Stimulated activated CD4-positive, alpha-beta T cell treated with anti-CD3 and anti-CD28 coated beads, TNF-alpha, amount 100 ng/mL, for 4 hours (primary cell): ENCODE measurements around the gene SNX10.
"Not testable (repeated sequence)": the region's sequence is repeated elsewhere in the genome, so short reads cannot be mapped to it uniquely, and the experiment has no call there.

Source experiments
- DNase-seq, 3 experiments: peaks; one replicate each; pipeline ENCODE4 v3.0.0-alpha.2; 2020; ENCODE audit warnings: low read depth in 3 of 3

The SNX10 gene, protein sequence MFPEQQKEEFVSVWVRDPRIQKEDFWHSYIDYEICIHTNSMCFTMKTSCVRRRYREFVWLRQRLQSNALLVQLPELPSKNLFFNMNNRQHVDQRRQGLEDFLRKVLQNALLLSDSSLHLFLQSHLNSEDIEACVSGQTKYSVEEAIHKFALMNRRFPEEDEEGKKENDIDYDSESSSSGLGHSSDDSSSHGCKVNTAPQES

DNA sequence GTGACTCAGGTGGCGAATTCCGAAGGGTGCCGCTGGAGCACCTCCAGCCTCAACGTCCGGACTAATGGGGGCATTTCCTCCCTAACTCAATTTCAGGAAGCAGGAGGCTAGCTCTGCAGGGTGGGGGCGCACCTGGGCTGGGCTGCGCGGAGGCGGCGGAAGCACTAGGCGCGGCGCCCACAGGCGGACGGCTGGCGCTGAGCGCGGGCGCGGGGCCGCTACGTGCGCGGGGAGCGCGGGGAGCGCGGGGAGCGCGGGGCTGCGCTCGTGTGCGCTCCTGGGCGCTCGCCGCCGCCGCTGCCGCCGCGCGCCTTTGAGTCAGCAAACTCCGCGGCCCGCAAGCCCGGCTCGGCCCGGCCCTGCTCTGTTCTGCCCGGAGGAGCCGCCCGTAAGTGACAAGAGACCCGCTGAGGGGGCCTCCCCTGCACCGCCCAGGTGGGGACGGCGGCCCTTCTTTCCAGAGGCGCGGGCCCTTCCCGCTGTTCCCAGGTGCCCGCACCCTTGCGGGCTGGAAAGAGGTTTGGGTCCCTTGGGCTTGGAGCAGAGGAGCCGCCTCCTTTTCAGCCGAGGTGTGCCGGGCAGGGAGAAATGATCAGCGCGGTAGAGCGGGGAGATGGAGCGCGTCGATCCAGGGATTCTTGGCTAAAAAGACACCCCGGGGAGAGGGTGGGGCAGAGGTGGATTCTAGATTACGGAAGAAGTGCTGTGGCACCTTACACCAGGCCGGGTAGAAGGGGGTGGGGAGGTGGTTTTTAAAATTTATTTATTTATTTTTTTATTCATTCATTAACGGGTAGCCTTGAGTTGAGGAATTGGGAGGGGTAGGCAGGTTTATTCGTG, at the start of gene SNX10:
TSS of gene SNX10 (plus strand) at position 164 of the 840 bp plus-strand sequence. CDS start 54,581 bp downstream, outside the sequence.
- DNase-seq: peak; percentile 44 to 54 (median 48)

DNA sequence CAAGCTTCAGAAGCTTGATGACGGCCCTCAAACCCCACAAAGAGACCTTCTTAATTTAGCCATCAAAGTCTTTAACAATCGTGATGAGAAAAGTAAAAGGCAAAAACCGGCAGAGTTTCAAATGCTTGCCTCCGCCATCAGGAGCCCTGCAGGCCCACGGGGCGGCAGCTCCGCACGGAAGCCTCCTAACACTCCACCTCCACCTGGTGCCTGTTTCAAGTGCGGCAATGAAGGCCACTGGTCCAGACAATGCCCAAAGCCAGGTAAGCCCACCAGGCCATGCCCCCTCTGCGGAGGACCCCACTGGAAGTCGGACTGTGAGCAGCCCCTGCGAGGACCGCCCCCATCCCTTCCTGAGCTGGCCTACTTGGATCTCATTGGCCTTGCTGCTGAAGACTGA, 46.5 kb upstream of the SNX10 start:
- no peak for DNase-seq

DNA sequence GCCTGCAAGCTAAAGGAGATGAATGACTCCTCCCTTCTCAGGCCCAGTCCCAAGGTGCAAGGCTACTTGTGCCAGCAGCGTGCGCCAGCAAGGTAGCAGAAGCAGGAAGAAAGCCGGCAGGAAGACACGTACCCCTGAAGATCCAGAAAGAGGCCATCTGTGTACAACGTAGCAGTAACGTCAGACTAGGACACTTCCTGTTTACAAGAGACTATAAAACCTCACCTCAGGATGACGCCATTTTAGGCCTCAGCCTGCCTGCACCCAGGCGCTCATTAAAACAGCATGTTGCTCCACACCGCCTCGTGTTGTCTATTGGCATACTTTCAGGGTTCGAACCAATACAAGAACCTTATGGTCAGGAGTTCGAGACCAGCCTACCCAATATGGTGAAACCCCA, 41.4 kb upstream of the SNX10 start:
- no peak for DNase-seq

DNA sequence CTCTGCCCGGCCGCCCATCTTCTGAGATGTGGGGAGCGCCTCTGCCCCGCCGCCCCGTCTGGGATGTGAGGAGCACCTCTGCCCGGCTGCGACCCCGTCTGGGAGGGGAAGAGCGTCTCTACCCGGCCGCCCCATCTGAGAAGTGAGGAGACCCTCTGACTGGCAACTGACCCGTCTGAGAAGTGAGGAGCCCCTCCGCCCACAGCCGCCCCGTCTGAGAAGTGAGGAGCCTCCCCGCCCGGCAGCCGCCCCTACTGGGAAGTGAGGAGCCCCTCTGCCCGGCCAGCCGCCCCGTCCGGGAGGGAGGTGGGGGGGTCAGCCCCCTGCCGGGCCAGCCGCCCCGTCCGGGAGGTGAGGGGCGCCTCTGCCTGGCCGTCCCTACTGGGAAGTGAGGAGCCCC, 29.8 kb upstream of the SNX10 start:
- DNase-seq: not testable (repeated sequence)

DNA sequence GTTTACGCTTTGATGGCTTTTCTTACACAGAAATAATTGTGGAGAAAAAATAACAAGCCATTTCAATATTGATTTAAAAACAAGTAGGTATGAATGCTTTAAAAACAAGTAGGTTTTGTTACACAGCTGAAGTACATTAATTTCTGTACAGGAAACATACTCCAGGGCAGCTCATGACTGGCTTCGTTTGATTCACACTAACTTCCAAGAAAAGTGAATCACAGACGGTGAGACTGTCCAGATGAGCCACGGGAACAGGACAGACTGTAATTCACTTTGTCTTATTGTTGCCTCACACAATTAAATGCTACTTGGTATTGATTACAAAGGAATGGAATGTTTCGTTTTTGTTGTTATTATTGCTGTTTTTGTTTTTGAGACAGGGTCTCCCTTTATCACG, 26.6 kb upstream of the SNX10 start:
- no peak for DNase-seq

DNA sequence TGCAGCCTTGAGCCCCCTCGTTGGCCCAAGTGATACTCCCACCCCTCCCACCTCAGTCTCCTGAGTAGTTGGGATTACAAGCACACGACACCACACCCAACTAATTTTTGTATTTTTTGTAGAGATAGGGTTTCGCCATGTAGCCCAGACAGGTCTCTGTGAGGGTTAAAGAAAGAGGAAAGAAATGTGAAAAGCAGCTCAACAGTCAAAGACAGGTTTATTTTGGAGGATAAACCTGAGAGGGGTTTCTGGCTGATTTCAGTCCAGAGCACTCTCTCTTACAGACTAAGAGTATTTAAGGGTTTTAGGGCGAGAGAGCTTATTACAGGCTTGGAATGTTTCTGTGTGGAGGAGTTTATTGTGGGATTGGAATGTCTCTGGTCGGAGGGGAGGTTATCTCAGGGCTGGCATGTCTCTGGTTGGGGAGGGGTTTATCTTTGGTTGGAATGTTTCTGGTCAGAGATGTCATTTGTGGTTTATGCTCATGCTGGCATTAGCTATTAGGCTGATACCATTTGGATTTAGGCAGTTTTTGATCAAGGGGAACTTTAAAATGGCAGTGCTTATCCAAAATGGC, 26.1 kb upstream of the SNX10 start:
- DNase-seq: no peak

DNA sequence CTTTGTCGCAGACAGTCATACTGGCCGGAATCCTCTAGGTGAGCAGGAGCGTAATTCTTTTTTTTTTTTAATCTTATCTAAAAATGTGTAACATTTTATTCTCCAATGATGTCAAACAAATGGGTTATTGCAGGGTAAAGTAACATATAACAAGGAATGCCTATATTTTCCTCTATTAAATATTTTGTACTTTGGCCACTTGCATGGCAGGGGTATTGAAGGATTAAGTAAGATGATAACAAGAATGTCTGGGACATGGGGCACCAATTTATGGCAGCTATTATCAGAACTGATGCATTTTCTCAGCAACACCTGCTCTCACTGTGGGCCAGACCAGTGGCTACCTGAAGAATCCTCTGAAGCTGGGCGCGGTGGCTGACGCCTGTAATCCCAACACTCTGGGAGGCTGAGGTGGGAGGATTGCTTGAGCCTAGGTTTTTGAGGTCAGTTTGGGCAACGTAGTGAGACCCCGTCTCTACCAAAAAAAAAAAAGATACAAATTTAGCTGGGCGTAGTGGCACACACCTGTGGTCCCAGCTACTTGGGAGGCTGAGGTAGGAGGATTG, 24.0 kb upstream of the SNX10 start:
- no peak for DNase-seq

DNA sequence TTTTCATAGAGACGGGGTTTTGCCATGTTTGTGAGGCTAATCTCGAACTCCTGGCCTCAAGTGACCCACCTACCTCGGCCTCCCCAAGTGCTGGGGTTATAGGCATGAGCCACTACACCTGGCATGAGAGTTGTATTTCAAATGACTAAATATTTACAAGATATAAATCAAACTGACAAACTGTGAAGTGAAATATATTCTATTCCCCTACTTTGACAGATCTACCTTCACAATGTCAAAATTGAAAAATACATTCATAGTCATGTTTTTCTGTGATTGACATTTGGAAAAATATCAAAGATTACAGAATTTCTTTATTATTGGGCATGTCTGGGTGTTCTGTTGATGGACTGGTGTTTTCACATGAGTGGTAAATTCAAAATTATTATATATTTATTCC, 16.4 kb upstream of the SNX10 start:
- DNase-seq: no peak

DNA sequence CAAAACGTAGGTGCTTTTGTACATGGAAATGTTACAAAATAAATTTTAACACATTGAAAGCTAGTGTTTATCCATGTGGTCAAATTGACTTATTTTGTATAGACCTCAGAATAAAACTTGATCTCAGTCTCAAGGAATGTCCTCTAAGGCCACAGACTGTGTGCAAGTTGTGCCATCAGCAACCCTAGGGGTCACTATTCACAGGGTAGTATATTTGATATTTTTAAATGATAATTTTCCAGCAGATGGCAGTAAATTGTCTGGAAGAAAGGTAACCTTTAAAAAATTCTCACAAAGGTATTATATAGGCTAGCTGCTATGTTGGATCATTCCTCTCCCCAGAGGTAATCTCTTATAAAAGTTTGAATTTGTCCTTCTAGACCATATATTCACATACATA, 12.9 kb upstream of the SNX10 start:
- DNase-seq: no peak

DNA sequence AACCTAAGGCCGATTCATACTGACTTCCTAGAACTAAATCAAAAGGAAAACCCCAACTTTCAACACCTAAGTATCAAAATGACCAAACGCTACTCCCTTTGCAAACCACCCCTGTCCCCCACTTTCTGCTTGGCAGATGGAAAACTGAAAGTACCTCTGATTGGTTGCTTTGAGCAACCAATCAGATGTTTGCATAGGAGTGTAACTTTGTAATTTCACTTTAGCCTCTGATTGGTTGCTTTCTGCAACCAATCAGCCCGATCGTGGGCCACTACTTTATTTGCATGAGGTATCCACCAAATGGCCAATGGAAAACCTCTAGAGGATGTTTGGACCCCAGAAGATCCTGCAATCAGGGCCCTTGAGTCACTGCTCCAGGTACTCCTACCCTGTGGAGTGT, 12.3 kb upstream of the SNX10 start:
- no peak for DNase-seq

DNA sequence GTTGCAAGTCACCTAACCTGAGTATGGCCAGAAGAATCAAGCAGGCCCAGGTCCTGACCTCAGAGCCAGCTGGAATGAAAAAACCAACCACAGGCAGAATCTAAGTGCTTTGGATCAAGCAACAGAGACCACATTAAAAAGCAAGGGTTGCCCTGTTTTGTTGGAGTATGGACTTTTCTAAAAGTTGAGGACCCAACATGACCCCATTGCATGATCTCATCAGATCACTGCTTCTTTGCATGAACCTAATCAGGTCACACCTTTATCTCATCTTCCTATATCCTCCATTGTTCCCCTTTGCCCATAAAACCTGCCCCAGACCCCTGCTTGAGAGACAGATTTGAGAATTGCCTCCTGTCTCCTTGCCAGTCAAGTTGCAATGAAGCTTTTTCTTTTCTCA, 11.6 kb upstream of the SNX10 start:
- DNase-seq: no peak

DNA sequence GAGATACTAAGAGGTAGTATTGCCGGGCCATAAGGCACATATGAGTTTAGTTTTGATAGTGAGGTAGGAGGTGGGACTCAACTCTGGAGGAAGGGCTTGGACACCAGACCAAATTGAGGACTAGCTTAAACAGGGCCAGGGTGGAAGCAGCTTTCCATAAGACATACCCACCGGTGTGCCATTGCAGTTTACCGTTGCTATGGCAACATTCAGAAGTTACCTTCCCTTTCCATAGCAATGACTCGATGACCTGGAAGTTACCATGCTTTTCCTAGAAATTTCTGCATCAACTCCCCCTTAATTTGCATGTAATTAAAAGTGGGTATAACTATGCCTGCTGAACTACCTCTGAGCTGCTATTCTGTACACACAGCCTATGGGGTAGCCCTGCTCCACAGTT, 10.9 kb upstream of the SNX10 start:
- no peak for DNase-seq

DNA sequence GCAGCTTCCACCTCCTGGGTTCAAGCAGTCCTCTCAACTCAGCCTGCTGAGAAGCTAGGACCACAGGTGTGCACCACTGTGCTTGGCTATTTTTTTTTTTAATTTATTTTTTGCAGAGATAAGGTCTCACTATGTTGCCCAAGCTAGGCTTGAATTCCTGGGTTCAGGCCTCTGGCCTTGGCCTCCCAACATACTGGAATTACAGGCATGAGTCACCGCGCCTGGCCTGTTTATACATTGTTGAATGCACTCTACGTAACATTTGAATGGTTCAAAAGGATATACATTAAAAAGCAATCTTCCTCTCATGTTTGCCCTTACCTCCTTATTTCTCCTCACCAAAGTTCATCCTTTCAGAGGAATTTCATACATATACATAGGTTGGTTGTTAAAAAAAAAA, 7.2 kb upstream of the SNX10 start:
- no peak for DNase-seq

DNA sequence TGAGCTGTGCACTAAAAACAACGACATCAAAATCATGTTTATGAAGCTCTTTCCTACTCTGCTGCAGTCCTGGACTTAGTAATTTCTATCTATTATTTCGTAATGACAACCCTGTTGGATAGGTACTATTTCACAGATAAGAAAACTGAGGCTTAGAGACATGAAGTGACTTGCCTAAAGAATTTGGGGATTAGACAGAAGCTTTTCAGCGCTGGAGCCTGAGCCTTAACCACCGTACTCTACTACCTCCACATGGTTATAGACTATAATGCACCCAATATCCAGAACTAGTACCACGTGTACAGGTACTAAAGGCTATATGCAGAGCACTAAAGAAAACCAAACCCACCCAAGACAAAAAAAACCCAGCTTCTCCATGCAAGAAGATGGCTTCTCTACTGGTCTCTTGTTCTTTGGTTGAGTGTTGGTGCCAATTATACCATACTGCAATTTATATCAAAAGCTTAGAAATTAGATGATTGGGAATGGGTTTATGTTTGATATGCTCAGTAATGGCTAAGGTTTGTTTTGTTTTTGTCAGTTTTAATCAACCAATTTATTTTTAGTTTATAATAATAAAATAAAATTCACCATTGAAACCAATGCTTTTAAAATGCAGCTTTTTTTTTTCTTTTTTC, 6.5 kb upstream of the SNX10 start:
- no peak for DNase-seq

DNA sequence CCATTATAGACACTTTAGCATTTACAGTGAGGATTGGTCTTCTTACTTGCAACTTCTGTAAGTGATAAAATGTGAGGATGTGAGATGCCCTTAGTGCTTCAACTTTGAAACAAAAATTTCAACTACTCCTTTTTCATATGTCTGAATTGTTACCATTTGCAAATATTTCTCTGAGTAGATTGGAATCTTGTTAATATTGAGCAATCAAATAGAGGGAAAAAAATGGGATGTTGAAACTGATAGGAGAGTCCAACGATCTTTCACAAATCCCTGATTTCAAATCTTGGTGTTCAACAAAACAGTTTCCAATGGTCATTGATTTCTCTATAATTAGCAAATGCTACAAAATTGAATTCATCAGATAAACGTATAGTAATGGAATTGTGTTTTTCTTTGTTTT, 5.5 kb upstream of the SNX10 start:
- no peak for DNase-seq

DNA sequence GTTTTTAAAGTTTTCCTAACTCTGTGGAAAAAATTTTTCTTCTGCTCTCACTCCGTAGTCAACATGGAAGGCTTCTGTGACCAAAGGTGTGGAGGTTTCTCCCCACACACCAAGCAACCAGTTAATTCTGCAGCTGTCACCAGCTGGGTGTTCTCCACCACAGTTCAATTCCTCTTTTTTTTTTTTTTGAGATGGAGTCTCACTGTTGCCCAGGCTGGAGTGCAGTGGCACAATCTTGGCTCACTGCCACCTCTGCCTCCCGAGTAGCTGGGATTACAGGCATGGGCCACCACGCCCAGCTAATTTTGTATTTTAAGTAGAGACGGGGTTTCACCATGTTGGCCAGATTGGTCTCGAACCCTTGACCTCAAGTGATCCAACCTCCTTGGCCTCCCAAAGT, 3.5 kb upstream of the SNX10 start:
- DNase-seq: not testable (repeated sequence)

DNA sequence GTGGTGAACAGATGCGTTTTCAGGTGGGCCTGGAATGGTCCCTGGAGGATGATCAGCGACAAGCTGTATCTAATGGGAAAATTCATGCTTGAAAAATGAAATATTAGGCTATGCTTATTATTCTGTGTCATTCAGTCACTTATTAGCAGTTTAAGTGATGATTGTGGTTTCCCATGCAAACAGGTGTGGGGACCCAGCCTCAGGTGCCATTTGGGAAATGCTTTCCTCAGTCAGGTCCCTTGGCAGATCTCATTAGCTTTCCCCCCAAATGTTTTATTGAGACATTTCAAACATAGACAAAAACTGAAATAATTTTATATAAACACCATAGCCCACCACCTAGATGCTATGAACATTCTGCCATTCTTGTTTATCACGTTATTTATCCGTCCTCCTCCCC, 411 bp upstream of the SNX10 start:
- no peak for DNase-seq

DNA sequence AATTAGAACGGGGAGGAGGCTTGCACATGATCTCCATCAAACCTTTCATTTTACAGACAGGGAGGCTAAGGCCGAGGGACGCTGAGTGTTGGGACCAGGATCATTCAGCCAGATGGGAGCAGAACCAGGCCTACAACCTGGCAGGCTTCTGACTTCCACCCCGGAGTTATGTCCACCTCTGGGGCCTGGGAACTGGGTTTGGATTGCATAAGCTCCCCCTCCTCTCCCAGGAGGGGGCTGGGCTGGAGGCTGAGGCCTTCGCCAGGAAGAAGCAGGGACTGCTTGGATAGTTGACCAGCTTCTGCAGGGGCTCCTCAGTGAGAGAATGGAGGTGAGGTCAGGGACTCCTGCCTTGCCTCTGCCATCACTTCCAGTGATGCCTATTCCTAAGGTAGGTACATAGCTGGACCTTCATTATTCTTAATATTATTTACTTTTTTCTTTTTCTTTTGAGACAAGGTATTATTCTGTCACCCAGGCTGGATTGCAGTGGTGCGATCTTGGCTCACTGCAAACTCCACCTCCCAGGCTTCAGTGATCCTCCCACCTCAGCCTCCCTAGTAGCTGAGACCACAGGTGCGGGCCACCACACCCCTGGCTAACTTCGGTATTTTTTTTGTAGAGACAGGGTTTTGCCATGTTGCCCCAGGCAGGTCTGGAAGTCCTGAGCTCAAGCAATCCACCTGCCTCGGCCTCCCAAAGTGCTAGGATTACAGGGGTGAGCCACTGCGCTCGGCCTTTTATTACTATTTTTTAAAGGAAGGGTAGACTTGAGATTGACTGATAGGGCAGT, 1.3 kb downstream of the SNX10 start:
- no peak for DNase-seq

DNA sequence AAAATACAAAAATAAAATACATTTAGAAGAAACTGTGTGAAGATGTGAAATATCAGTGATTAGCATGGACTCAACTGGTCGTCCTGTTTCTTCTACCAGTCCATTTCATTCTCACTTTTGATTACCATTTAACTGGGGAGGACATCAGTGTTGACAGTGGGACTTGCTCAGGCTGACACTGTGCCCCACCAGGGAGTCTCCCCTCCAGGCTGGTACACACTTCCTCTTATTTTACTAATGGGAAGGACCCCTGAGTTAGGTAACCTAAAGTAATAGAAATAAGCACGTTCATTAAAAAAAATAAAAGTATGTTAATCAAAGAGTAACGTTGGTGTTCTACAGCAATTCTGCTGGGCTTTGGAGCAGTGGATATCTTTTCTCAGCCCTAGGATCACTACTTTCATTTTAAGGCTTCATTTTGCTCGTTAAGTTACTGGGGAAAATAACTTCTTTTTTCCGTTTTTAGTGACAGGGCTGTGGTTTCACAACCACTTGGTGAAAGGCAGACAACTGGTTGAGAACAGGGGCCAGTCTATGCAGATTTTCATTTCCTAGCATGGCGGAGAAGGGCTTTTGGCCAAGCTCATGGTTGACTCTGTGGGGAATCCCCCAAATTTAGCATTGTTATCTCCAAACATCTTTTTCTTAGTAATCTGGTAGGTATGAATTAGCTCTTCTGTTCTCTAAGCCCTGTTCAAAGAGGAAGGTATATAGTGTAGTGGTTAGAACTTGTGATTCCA, 2.1 kb downstream of the SNX10 start:
- DNase-seq: peak in 2 of 3 experiments; percentile 18 to 37

DNA sequence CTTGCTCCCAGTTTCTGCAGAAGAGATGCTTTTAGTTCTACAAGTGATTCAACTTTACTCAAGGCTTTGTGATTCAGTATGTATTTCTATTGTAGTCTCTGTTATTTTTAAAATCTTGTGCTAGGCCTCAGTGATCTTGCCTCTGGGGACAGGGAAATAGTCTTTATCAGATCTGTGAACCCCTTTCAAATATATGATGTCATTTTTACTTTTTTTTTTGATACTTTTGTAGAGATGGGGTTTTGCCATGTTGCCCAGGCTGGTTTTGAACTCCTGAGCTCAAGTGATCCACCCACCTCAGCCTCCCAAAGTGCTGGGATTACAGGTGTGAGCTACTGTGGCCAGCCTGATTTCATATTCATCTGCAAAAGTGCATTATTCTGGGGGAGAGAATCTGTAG, 3.4 kb downstream of the SNX10 start:
- no peak for DNase-seq

DNA sequence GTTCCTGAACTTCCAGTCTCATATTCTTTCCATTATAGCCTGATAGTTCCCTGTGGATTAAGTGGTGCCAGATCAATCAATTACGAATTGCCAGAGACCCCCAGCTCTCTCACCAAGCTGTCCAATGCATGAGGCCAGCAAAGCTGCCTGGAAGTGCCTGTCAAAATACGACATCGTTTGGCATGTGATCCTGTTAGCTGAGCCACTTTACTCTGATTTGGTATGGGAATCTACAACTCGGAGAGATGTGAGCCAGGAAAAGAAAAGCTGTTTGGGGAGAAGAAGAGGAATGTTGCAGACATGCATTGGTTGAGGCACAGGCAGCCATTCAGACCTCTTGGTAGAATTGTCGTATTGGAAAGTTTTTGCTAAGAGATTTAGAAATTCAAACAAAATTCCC, 3.9 kb downstream of the SNX10 start:
- DNase-seq: no peak
